PFSK-1 (cell line): ENCODE results near the gene TTLL11.

Experiments
- FOXP2 ChIP-seq: optimal IDR thresholded peaks from 2 replicates; pipeline ENCODE3; 2011; ENCODE audit warnings: borderline replicate concordance, control low read depth, inconsistent platforms; ENCODE audit not compliant: insufficient read depth; ENCODE audit errors: extremely low read length, extremely low read depth
- POLR2AphosphoS5 ChIP-seq: IDR thresholded peaks from 2 replicates; pipeline ENCODE4 v1.6.1; 2012; ENCODE audit warnings: low read depth, mild to moderate bottlenecking, control low read depth, low read length, moderate library complexity
- REST ChIP-seq, 2 experiments: IDR thresholded peaks; 2 replicates each; pipeline versions ENCODE4 v1.6.1 to v1.8.0; 2011 to 2012; ENCODE audit warnings: low read depth in 2 of 2, low read length in 2 of 2, control low read depth in 1 of 2, inconsistent platforms in 1 of 2, mild to moderate bottlenecking in 1 of 2, moderate library complexity in 1 of 2; ENCODE audit not compliant: insufficient read depth in 1 of 2
- SIN3A ChIP-seq: IDR thresholded peaks from 2 replicates; pipeline ENCODE4 v1.6.1; 2012; ENCODE audit warnings: mild to moderate bottlenecking, low read length, moderate library complexity, borderline replicate concordance; ENCODE audit not compliant: insufficient read depth
- TAF1 ChIP-seq: IDR thresholded peaks from 2 replicates; pipeline ENCODE4 v1.6.1; 2012; ENCODE audit warnings: low read length, control low read depth, borderline replicate concordance; ENCODE audit not compliant: insufficient read depth

Gene TTLL11

GRCh38 chr9:121781701-121782464, 311.2 kb downstream of the TTLL11 start:
- no peak for TF ChIP-seq TAF1

GRCh38 chr9:121781145-121781548, 312.0 kb downstream of the TTLL11 start:
- no peak for TF ChIP-seq TAF1
- no peak for TF ChIP-seq REST (IDR thresholded peaks at IDR 0.05; ENCODE audit: insufficient read depth in 1 of 2, low read depth in 2 of 2, low read length in 2 of 2)
- TF ChIP-seq FOXP2: no peak
- no peak for TF ChIP-seq SIN3A
- TF ChIP-seq POLR2AphosphoS5: no peak

DNA sequence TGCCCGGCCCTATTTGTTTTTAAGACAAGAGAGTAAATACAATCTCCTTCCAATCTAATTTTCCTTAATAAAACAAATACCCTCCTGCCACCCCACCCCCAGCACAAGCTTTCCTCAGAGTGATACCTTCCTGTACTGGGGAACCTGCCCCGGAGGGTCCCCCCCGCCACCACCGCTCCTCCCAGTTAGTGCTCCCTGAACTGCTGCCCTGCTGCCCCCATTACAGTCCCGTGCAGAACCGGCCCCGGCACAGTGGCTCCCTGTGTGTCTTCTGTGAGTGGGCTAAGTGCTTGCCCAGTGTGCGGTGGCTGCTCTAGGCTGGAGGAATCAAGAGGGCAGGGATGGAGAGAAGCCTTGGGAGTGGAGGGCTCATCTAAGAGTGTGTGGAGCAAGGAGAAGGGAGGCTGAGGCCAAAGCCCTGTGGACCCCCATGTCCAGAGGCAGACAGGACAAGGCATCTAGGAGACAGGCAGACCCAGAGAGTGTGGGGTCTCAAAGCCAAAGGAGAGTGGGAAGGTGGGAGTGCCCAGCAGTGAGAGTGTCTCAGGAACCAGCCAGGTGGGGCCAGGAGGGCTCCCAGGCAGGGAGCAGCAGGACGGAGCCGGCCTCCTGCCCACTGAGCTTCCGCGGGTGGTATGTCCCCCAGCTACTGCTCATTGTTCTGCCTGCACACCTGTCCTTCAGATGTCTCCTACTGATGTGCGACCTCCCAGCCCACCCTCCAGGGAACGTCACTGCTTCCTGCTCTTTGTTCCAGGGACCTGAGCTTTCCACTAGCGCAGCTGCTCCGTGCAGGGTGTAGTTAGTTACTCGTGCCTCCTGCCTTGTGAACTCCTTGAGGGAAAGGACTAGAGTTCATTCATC, 312.7 kb downstream of the TTLL11 start:
- TF ChIP-seq SIN3A (no peak), FOXP2 (no peak), TAF1 (no peak), REST (IDR thresholded peaks at IDR 0.05; ENCODE audit: insufficient read depth in 1 of 2, low read depth in 2 of 2, low read length in 2 of 2) (no peak), POLR2AphosphoS5 (no peak)

- TF ChIP-seq SIN3A (no peak), FOXP2 (no peak), TAF1 (no peak), REST (IDR thresholded peaks at IDR 0.05; ENCODE audit: insufficient read depth in 1 of 2, low read depth in 2 of 2, low read length in 2 of 2) (no peak), POLR2AphosphoS5 (no peak)
These were observed 313.6 kb downstream of the TTLL11 start for GRCh38 chr9:121779381-121780117.

- no peak for TF ChIP-seq SIN3A
- no peak for TF ChIP-seq FOXP2
- TF ChIP-seq POLR2AphosphoS5: no peak
- no peak for TF ChIP-seq TAF1
- no peak for TF ChIP-seq REST (IDR thresholded peaks at IDR 0.05; ENCODE audit: insufficient read depth in 1 of 2, low read depth in 2 of 2, low read length in 2 of 2)
These were observed 314.6 kb downstream of the TTLL11 start for GRCh38 chr9:121778252-121779225.
